Measurements from ENCODE around the gene ARAP2. TPM values are rescaled to one million over a fixed set of nuclear protein-coding genes. Genes with fewer than 3 reads are reported as not detected.

ARAP2 gene
- total RNA-seq, 3 donors from 2014 or later (not counting 1 experiment from before 2014, with no cell fraction given), result 199 to 295 (median 270) TPM

DNA sequence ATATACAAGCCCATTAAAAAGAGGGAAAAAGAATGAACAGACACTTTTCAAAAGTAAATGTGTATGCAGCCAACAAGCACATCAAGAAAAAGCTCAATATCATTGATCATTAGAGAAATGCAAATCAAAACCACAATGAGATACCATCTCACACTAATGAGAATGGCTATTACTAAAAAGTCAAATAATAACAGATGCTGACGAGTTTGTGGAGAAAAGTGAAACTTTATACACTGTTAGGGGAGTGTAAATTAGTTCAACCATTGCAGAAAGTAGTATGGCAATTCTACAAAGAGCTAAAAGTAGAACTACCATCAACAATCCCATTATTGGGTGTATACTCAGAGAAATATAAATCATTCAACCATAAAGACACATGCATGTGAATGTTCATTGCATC is 203.0 kb downstream of the ARAP2 start:
- no peak for DNase-seq
- Histone ChIP-seq H3K27ac (ENCODE audit: low read length) (no peak overlapping the region), H3K4me3 (ENCODE audit: low read length) (no peak overlapping the region), H3K36me3 (ENCODE audit: control insufficient read depth, insufficient read depth, low read length) (no peaks in the 10 kb centered on the region), H3K27me3 (ENCODE audit: control insufficient read depth, insufficient read depth, low read length) (no peaks in the 10 kb centered on the region), H3K4me1 (ENCODE audit: control insufficient read depth, insufficient read depth, low read length) (no peaks in the 10 kb centered on the region), H3K9me3 (ENCODE audit: control insufficient read depth, insufficient read depth, low read length) (no peaks in the 10 kb centered on the region)
- TF ChIP-seq CTCF (IDR thresholded peaks at IDR 0.05), result no peak
- Mint-ChIP-seq H3K27me3 (ENCODE audit: low read depth in 2 of 2) (no peaks in the 10 kb centered on the region), H3K36me3 (peaks cover 23% of the 10 kb centered on the region), H3K4me1 (no peaks in the 10 kb centered on the region), H3K9me3 (no peaks in the 10 kb centered on the region), H3K4me3 (no peak overlapping the region), H3K27ac (no peak overlapping the region)
- WGBS (ENCODE audit: insufficient coverage), result no CpG with 5 or more reads among the region's 1 CpG
- ATAC-seq, result no peak
- intact Hi-C loops (cut with micrococcal nuclease), result no loop called here

- Histone ChIP-seq H3K4me3 (ENCODE audit: low read length) (no peak overlapping the region), H3K27ac (ENCODE audit: low read length) (no peak overlapping the region), H3K27me3 (ENCODE audit: control insufficient read depth, insufficient read depth, low read length) (no peaks in the 10 kb centered on the region), H3K4me1 (ENCODE audit: control insufficient read depth, insufficient read depth, low read length) (no peaks in the 10 kb centered on the region), H3K36me3 (ENCODE audit: control insufficient read depth, insufficient read depth, low read length) (no peaks in the 10 kb centered on the region), H3K9me3 (ENCODE audit: control insufficient read depth, insufficient read depth, low read length) (no peaks in the 10 kb centered on the region)
- DNase-seq, result no peak
- Mint-ChIP-seq H3K27me3 (ENCODE audit: low read depth in 2 of 2) (no peaks in the 10 kb centered on the region), H3K4me1 (no peaks in the 10 kb centered on the region), H3K36me3 (peaks cover 34% of the 10 kb centered on the region), H3K4me3 (no peak overlapping the region), H3K27ac (no peak overlapping the region), H3K9me3 (no peaks in the 10 kb centered on the region)
- ATAC-seq, result no peak
- intact Hi-C loops (cut with micrococcal nuclease), result no loop called here
- 65% methylated on average over 2 of the region's 2 CpGs for WGBS (ENCODE audit: insufficient coverage)
- no peak for TF ChIP-seq CTCF (IDR thresholded peaks at IDR 0.05)
Observed at GRCh38 chr4:36039026-36039425, 205.3 kb downstream of the ARAP2 start.

DNA sequence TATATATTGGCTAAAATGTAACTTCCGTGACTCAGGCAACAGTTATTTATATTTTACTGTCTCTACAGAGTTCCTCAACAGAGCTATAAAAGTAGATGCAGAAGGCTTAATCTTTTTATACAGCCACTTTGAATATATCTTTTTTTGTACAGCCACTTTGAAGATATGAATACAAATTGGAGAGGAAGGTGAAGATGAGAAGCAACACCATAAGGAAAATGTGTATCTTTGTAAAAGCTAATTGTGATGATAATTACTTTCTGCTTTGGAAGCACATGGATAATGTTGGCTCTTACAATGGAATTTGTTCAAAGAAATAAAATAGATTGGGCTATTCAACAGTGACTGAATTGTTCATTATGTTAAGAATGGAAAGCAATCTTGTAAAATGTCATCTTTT is 205.8 kb downstream of the ARAP2 start:
- no peaks in the 10 kb centered on the region for H3K4me1 ChIP-seq (ENCODE audit: control insufficient read depth, insufficient read depth, low read length)
- TF ChIP-seq CTCF (IDR thresholded peaks at IDR 0.05), result no peak
- no peak overlapping the region for H3K4me3 ChIP-seq (ENCODE audit: low read length)
- no peak for DNase-seq
- H3K27ac ChIP-seq (ENCODE audit: low read length), result no peak overlapping the region
- H3K9me3 Mint-ChIP-seq, result no peaks in the 10 kb centered on the region
- no peak for ATAC-seq
- no peaks in the 10 kb centered on the region for H3K9me3 ChIP-seq (ENCODE audit: control insufficient read depth, insufficient read depth, low read length)
- H3K27me3 ChIP-seq (ENCODE audit: control insufficient read depth, insufficient read depth, low read length), result no peaks in the 10 kb centered on the region
- H3K4me3 Mint-ChIP-seq, result no peak overlapping the region
- peaks cover 40% of the 10 kb centered on the region for H3K36me3 Mint-ChIP-seq
- H3K27me3 Mint-ChIP-seq (ENCODE audit: low read depth in 2 of 2), result no peaks in the 10 kb centered on the region
- no peak overlapping the region for H3K27ac Mint-ChIP-seq
- 100% methylated on average over 1 of the region's 1 CpG for WGBS (ENCODE audit: insufficient coverage)
- H3K36me3 ChIP-seq (ENCODE audit: control insufficient read depth, insufficient read depth, low read length), result no peaks in the 10 kb centered on the region
- H3K4me1 Mint-ChIP-seq, result no peaks in the 10 kb centered on the region
- intact Hi-C loops (cut with micrococcal nuclease), result no loop called here

DNA sequence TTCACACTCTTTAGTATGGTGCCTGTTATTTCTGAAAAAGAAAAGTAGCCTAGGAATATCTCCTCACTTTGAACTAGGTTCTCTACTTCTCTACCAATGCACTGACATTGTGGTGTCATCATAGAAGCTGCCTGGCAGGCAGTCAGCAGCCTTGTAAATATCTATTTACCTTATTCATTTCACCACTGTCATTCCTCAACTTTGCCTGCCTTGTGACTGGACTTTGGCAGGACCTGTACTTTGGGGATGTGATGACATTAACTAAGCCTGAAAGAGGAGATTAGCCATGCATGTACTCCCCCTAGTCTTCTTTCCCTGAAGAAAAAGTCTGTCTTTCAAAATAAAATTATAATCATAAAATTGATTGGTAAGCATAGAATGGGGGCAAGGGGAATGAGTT is 207.2 kb downstream of the ARAP2 start:
- H3K27ac ChIP-seq (ENCODE audit: low read length), result no peak overlapping the region
- Mint-ChIP-seq H3K4me1 (no peaks in the 10 kb centered on the region), H3K27ac (no peak overlapping the region), H3K9me3 (peaks cover 0 to 3% of the 10 kb centered on the region in 2 donors), H3K36me3 (peaks cover 48% of the 10 kb centered on the region), H3K4me3 (no peak overlapping the region), H3K27me3 (ENCODE audit: low read depth in 2 of 2) (no peaks in the 10 kb centered on the region)
- H3K36me3 ChIP-seq (ENCODE audit: control insufficient read depth, insufficient read depth, low read length), result no peaks in the 10 kb centered on the region
- no peak for TF ChIP-seq CTCF (IDR thresholded peaks at IDR 0.05)
- no peak overlapping the region for H3K4me3 ChIP-seq (ENCODE audit: low read length)
- no peaks in the 10 kb centered on the region for H3K27me3 ChIP-seq (ENCODE audit: control insufficient read depth, insufficient read depth, low read length)
- DNase-seq, result no peak
- intact Hi-C loops (cut with micrococcal nuclease), result no loop called here
- no peaks in the 10 kb centered on the region for H3K9me3 ChIP-seq (ENCODE audit: control insufficient read depth, insufficient read depth, low read length)
- H3K4me1 ChIP-seq (ENCODE audit: control insufficient read depth, insufficient read depth, low read length), result no peaks in the 10 kb centered on the region
- no peak for ATAC-seq

Measured in natural killer cell (primary cell).